Thyroid gland (tissue), 4 donors: ENCODE data around the gene APP. TPM values are rescaled to one million over a fixed set of nuclear protein-coding genes. Genes with fewer than 3 reads are reported as not detected.

Experiments used
- DNase-seq, 2 donors: peaks; one replicate each; pipeline ENCODE4 v3.0.0-alpha.2; 2019
- H3K27ac ChIP-seq, 3 donors: fragments of 200-600 bp; sonication (generic); 1 replicate in 2 of 3; 2 replicates in 1 of 3; pipeline ENCODE4 v1.5.1; 2016 to 2019; ENCODE audit warnings: mild to moderate bottlenecking in 1 of 3, moderate library complexity in 1 of 3
- H3K27me3 ChIP-seq: fragments of 200-600 bp; sonication (generic); one replicate; pipeline ENCODE4 v1.5.1; 2019
- H3K36me3 ChIP-seq, 2 donors: fragments of 200-600 bp; sonication (generic); one replicate each; pipeline ENCODE4 v1.5.1; 2016 to 2019
- H3K4me1 ChIP-seq, 2 donors: fragments of 200-600 bp; sonication (generic); one replicate each; pipeline ENCODE4 v1.5.1; 2017 to 2019
- H3K4me3 ChIP-seq, 3 donors: fragments of 200-600 bp; sonication (generic); replicated peaks in 1 of 3; 1 replicate in 2 of 3; 2 replicates in 1 of 3; pipeline ENCODE4 v1.5.1; 2016; ENCODE audit warnings: mild to moderate bottlenecking in 1 of 3
- H3K9me3 ChIP-seq: fragments of 200-600 bp; sonication (generic); one replicate; pipeline ENCODE4 v1.5.1; 2017
- POLR2A ChIP-seq, 2 donors: fragments of 450-650 bp; IDR thresholded peaks; one replicate each; pipeline ENCODE4 v1.6.1; 2017; ENCODE audit warnings: antibody characterized with exemption in 2 of 2, mild to moderate bottlenecking in 2 of 2, moderate library complexity in 1 of 2
- WGBS, 2 donors: methylation state at CpG; one replicate each; pipeline ENCODE4 v1.1.5; 2017; 5-methylcytosine and 5-hydroxymethylcytosine counted together
- intact Hi-C: fragments of 100-400 bp; cut with DNase I; formaldehyde crosslinking; loops from one replicate; pipeline ENCODE4 v1.15.1; 2023
- total RNA-seq, 4 donors: library from RNA; depleted of rRNA; stranded (reverse); fragments of >200 nt; gene quantifications; one replicate each; pipeline ENCODE4 v1.2.3, GENCODE V29; 2016
- TF ChIP-seq, protein P1 (sequence below), 6 experiments: fragments of 200-600 bp in 3 of 6; fragments of 450-650 bp in 3 of 6; sonication (generic) in 3 of 6; IDR thresholded peaks; one replicate each; pipeline ENCODE4 v1.5.1; 2016 to 2019; ENCODE audit warnings: antibody characterized with exemption in 6 of 6, mild to moderate bottlenecking in 2 of 6, inconsistent platforms in 1 of 6, moderate library complexity in 1 of 6

APP gene
- total RNA-seq, 4 donors from 2014 or later = 513 to 716 (median 676) TPM

DNA sequence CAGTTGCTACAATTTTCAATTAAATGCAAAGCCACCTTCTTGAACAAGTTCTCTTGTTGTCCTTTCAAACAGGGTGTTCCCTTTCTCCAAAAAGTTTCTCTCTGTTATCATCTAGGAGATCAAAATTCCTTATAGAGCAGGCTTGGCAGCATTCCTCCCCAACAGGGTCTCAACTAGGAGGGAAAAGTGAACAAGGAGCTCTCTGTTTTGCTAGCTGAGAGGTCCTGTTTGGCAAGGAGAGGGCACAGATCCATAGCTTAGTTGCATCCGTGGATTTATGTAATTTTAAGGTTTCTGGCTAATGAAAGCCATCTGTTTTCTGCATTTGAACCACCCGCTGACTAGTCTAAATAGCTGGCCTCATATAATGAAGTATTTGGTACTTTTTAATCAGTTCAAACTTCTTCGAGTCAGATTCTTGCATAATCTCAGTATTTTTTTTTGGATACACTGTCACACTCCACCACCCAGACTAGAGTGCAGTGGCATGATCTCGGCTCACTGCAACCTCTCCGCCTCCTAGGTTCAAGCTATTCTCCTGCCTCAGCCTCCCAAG, 54.0 kb downstream of the APP start:
- H3K4me1 ChIP-seq = peaks cover 52% of the 10 kb centered on the region in 2 donors
- no peak for TF ChIP-seq POLR2A (IDR thresholded peaks at IDR 0.05)
- TF ChIP-seq, protein P1, sequence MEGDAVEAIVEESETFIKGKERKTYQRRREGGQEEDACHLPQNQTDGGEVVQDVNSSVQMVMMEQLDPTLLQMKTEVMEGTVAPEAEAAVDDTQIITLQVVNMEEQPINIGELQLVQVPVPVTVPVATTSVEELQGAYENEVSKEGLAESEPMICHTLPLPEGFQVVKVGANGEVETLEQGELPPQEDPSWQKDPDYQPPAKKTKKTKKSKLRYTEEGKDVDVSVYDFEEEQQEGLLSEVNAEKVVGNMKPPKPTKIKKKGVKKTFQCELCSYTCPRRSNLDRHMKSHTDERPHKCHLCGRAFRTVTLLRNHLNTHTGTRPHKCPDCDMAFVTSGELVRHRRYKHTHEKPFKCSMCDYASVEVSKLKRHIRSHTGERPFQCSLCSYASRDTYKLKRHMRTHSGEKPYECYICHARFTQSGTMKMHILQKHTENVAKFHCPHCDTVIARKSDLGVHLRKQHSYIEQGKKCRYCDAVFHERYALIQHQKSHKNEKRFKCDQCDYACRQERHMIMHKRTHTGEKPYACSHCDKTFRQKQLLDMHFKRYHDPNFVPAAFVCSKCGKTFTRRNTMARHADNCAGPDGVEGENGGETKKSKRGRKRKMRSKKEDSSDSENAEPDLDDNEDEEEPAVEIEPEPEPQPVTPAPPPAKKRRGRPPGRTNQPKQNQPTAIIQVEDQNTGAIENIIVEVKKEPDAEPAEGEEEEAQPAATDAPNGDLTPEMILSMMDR (IDR thresholded peaks at IDR 0.05) = no peak
- 23 to 33% methylated on average over 5 of the region's 5 CpGs for WGBS, 2 donors
- DNase-seq = peak; percentile 70 to 76
- no peaks in the 10 kb centered on the region for H3K27me3 ChIP-seq
- H3K4me3 ChIP-seq = no peak overlapping the region
- H3K36me3 ChIP-seq = no peaks in the 10 kb centered on the region
- peak overlapping the region; percentile 74 to 90 (median 88) for H3K27ac ChIP-seq
- no peaks in the 10 kb centered on the region for H3K9me3 ChIP-seq
- intact Hi-C loops = no loop called here

DNA sequence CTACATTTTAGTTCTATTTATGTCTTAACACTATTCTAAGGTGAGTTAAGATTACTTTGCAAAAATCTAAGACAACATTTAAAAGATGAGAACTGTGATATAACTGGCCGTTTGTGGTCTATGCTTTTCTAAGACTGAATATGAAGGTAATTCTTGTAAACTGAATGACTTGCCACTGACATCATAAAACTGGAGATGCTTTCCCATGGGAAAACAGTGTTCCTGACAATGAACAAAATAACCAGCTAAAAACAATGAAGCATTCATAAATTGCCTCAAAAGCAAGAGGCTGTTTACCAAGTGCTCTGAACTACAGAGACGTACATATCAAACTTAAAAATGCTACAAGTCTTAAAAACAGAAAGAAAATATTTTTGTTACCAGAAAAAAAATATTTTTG, 54.7 kb downstream of the APP start:
- DNase-seq = no peak
- WGBS, 2 donors = 16 to 31% methylated on average over 2 of the region's 2 CpGs
- intact Hi-C loops = no loop called here
- Histone ChIP-seq H3K36me3 (no peaks in the 10 kb centered on the region), H3K27ac (peak overlapping the region; percentile 74 to 90 (median 88)), H3K9me3 (no peaks in the 10 kb centered on the region), H3K27me3 (no peaks in the 10 kb centered on the region), H3K4me3 (no peak overlapping the region), H3K4me1 (peaks cover 52% of the 10 kb centered on the region in 2 donors)
- no peak for TF ChIP-seq POLR2A (IDR thresholded peaks at IDR 0.05)
- TF ChIP-seq, protein P1 (IDR thresholded peaks at IDR 0.05) = no peak

DNA sequence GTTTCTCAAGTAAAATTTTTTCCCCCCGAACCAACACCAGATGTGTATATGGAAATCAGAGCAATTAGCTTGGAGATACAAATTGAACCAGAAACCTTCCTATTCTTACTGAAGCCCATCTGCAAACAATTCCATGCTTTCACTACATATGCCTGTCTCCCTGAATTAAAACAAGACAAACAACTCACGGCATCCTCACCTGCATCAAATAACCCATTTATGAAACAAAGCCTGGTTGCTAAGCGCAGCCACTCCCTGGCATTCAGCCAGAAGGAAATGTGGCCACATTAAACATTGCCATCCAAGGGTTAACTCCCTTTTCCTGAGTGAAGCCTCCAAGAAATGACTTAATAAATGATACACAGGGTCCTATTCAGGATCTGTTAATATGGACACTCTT, 55.3 kb downstream of the APP start:
- no peak for DNase-seq
- Histone ChIP-seq H3K4me1 (peaks cover 50 to 52% of the 10 kb centered on the region in 2 donors), H3K27ac (peak overlapping the region; percentile 74 to 90 (median 88)), H3K27me3 (no peaks in the 10 kb centered on the region), H3K4me3 (no peak overlapping the region), H3K9me3 (no peaks in the 10 kb centered on the region), H3K36me3 (no peaks in the 10 kb centered on the region)
- intact Hi-C loops = no loop called here
- 64 to 69% methylated on average over 3 of the region's 3 CpGs for WGBS, 2 donors
- no peak for TF ChIP-seq POLR2A (IDR thresholded peaks at IDR 0.05)
- TF ChIP-seq, protein P1 (IDR thresholded peaks at IDR 0.05) = no peak

DNA sequence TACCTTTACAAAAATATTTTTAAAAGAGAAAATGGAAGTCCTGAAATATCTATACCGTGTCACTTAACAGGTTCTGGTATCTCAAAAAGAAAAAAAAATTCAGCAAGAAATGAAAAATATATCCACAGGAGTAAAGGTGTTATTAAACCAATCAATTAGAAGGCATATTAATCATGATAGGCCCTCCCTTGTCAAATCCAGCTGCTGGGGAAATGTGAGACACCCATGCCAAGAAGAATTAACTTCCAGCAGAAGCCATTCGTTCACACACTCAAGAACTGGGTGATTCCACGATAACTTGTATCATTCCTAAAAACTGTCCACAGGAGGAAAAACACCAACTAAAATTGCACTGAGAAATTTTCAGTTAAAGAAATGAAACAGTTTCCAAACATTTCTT, 57.6 kb downstream of the APP start:
- Histone ChIP-seq H3K4me3 (no peak overlapping the region), H3K27ac (no peak overlapping the region), H3K4me1 (peaks cover 26 to 30% of the 10 kb centered on the region in 2 donors), H3K9me3 (no peaks in the 10 kb centered on the region), H3K36me3 (no peaks in the 10 kb centered on the region), H3K27me3 (no peaks in the 10 kb centered on the region)
- DNase-seq = no peak
- TF ChIP-seq, protein P1 (IDR thresholded peaks at IDR 0.05) = no peak
- no peak for TF ChIP-seq POLR2A (IDR thresholded peaks at IDR 0.05)
- intact Hi-C loops = no loop called here
- WGBS, 2 donors = 91 to 93% methylated on average over 3 of the region's 3 CpGs

DNA sequence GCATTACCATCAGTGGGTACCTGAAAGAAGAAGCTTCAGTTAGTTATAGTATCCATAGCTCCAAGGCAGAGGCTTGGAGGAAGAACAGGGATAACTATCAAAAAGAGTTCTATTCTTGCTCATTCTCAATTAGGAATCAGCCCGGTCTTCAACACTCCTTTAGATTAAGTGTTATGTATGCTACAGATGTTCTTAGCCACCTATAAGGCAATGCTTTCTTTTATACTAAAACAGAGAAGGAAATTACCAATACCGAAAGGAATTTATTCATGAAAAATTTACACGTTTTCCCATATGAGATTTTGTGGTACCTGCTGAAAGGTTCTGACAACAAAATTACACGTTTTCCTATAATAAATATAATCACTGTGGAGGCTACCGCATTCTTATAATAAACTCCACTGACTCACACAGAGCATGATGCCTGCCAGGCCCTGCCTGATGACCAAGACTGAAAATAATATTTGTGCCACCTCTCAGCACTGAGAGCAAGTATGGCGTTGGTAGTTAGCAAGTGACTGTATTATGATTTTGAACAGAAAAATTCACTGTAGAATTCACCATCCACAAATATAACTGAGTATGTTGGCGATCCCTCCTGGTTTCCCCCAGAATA, 58.3 kb downstream of the APP start:
- no peak overlapping the region for H3K4me3 ChIP-seq
- WGBS, 2 donors = 91 to 92% methylated on average over 7 of the region's 7 CpGs
- H3K9me3 ChIP-seq = no peaks in the 10 kb centered on the region
- no peaks in the 10 kb centered on the region for H3K36me3 ChIP-seq
- H3K27me3 ChIP-seq = no peaks in the 10 kb centered on the region
- TF ChIP-seq POLR2A (IDR thresholded peaks at IDR 0.05) = no peak
- TF ChIP-seq, protein P1 (IDR thresholded peaks at IDR 0.05) = no peak
- intact Hi-C loops = no loop called here
- H3K4me1 ChIP-seq = peaks cover 19 to 24% of the 10 kb centered on the region in 2 donors
- no peak for DNase-seq
- H3K27ac ChIP-seq = no peak overlapping the region
